HepG2 (cell line): ENCODE data around the gene TBX3. TPM values are rescaled to one million over a fixed set of nuclear protein-coding genes. Genes with fewer than 3 reads are reported as not detected.

Source experiments
- AGO1 ChIP-seq: fragments of 200-400 bp; formaldehyde crosslinking; IDR thresholded peaks from 2 replicates; pipeline ENCODE4 v1.6.1; 2017; ENCODE audit warnings: mild to moderate bottlenecking, low read depth, low read length, moderate library complexity; ENCODE audit not compliant: poor library complexity, severe bottlenecking
- CENPT ChIP-seq: sonication (generic); formaldehyde crosslinking; IDR thresholded peaks from 2 replicates; pipeline ENCODE4 v1.8.0; 2022; ENCODE audit warnings: low read depth, mild to moderate bottlenecking, moderate library complexity, missing genetic modification reagents
- DPF2 ChIP-seq: sonication (generic); formaldehyde crosslinking; IDR thresholded peaks from 2 replicates; pipeline ENCODE4 v1.4.0; 2020; ENCODE audit warnings: mild to moderate bottlenecking, low read depth, missing genetic modification reagents, borderline replicate concordance
- FOXC1 ChIP-seq: sonication (generic); formaldehyde crosslinking; IDR thresholded peaks from 2 replicates; pipeline ENCODE4 v1.8.0; 2022; ENCODE audit warnings: mild to moderate bottlenecking, missing genetic modification reagents, borderline replicate concordance
- FOXP1 ChIP-seq, 2 experiments: fragments of 450-650 bp in 1 of 2; IDR thresholded peaks; 2 replicates each; pipeline ENCODE4 v1.6.1; 2017 to 2018; ENCODE audit warnings: antibody characterized with exemption in 1 of 2
- IRF9 ChIP-seq: sonication (generic); formaldehyde crosslinking; IDR thresholded peaks from 2 replicates; pipeline ENCODE4 v1.8.0; 2022; ENCODE audit warnings: missing genetic modification reagents, mild to moderate bottlenecking, borderline replicate concordance
- ISX ChIP-seq: sonication (generic); formaldehyde crosslinking; conservative IDR thresholded peaks from 2 replicates; pipeline ENCODE4 v1.5.0; 2020; ENCODE audit warnings: missing genetic modification reagents
- SNAPC5 ChIP-seq: sonication (generic); formaldehyde crosslinking; IDR thresholded peaks from 2 replicates; pipeline ENCODE4 v1.8.1; 2023; ENCODE audit warnings: mild to moderate bottlenecking, missing genetic modification reagents, borderline replicate concordance
- SRSF9 ChIP-seq: fragments of 200-400 bp; formaldehyde crosslinking; IDR thresholded peaks from 2 replicates; pipeline ENCODE4 v1.6.1; 2018; ENCODE audit warnings: borderline replicate concordance, mild to moderate bottlenecking, low read depth, low read length; ENCODE audit not compliant: insufficient read depth, poor library complexity, severe bottlenecking
- TCF12 ChIP-seq, 2 experiments: fragments of 450-650 bp in 1 of 2; sonication (generic) in 1 of 2; formaldehyde crosslinking in 1 of 2; IDR thresholded peaks; 2 replicates each; pipeline versions ENCODE4 v1.6.1 to v1.8.0; 2017 to 2022; ENCODE audit warnings: antibody characterized with exemption in 1 of 2, mild to moderate bottlenecking in 1 of 2, missing genetic modification reagents in 1 of 2, moderate library complexity in 1 of 2
- TEAD2 ChIP-seq: sonication (generic); formaldehyde crosslinking; IDR thresholded peaks from 2 replicates; pipeline ENCODE4 v1.9.0; 2021; ENCODE audit warnings: missing genetic modification reagents
- ZNF503 ChIP-seq: sonication (generic); formaldehyde crosslinking; IDR thresholded peaks from 2 replicates; pipeline ENCODE4 v1.4.0; 2020; ENCODE audit warnings: missing genetic modification reagents
- ZNF577 ChIP-seq: sonication (generic); formaldehyde crosslinking; IDR thresholded peaks from 2 replicates; pipeline ENCODE4 v1.4.0; 2020; ENCODE audit warnings: mild to moderate bottlenecking, low read depth, missing genetic modification reagents, borderline replicate concordance
- polyA plus RNA-seq, 8 experiments: library from polyadenylated mRNA; depleted of rRNA in 3 of 8; stranded (reverse) in 7 of 8; unstranded in 1 of 8; fragments of >200 nt; fragmentation: Illumina TruSeq in 4 of 8; extraction: Trizol in 4 of 8; gene quantifications; 2 replicates each; pipeline versions ENCODE4 v1.2.1 to v1.2.3, GENCODE V29; 2011 to 2016; ENCODE audit warnings: low read depth in 4 of 8, missing spikeins in 1 of 8, mixed read lengths in 1 of 8; ENCODE audit not compliant: insufficient read depth in 1 of 8
- total RNA-seq, 5 experiments: library from RNA; depleted of rRNA; stranded (reverse); fragments of >200 nt; fragmentation: Illumina TruSeq; extraction: Trizol; gene quantifications; 2 replicates each; pipeline ENCODE4 v1.2.3, GENCODE V29; 2016; ENCODE audit warnings: low read depth in 1 of 5
- TF ChIP-seq, protein P1 (sequence below): sonication (generic); formaldehyde crosslinking; IDR thresholded peaks from 2 replicates; pipeline ENCODE4 v1.4.0; 2020; ENCODE audit warnings: mild to moderate bottlenecking, low read depth, missing genetic modification reagents
- TF ChIP-seq, protein P2 (sequence below): sonication (generic); formaldehyde crosslinking; IDR thresholded peaks from 2 replicates; pipeline ENCODE4 v1.4.0; 2020; ENCODE audit warnings: mild to moderate bottlenecking, missing genetic modification reagents

The TBX3 gene
- total and polyA plus RNA-seq, 2 of the 13 experiments (the other 11 are each of a cell fraction or from before 2014, with no cell fraction given) = 27.1 to 42.4 TPM

GRCh38 chr12:114684098-114684869 is at the start of gene TBX3 (continued):
- TF ChIP-seq, protein P1, sequence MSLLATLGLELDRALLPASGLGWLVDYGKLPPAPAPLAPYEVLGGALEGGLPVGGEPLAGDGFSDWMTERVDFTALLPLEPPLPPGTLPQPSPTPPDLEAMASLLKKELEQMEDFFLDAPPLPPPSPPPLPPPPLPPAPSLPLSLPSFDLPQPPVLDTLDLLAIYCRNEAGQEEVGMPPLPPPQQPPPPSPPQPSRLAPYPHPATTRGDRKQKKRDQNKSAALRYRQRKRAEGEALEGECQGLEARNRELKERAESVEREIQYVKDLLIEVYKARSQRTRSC (CRISPR knock-in tag) = no peak; the same call in 1 of the 2 replicates
- TF ChIP-seq TEAD2 (CRISPR knock-in tag) (no peak), FOXC1 (CRISPR knock-in tag) (peak; percentile 85; the same call in 1 of the 2 replicates), ZNF577 (CRISPR knock-in tag) (no peak), DPF2 (CRISPR knock-in tag) (no peak; the same call in 1 of the 2 replicates), TCF12 (IDR thresholded peaks at IDR 0.05) (no peak), TCF12 (CRISPR knock-in tag; IDR thresholded peaks at IDR 0.05) (peak; percentile 99), SRSF9 (no peak), IRF9 (CRISPR knock-in tag) (peak; percentile 42; the same call in 1 of the 2 replicates), FOXP1 (IDR thresholded peaks at IDR 0.05) (0 out of 2 replicates have a peak, but pooled peaks have one; percentile 53), FOXP1 (CRISPR knock-in tag; IDR thresholded peaks at IDR 0.05) (peak; percentile 72; the same call in 1 of the 2 replicates), ISX (CRISPR knock-in tag) (no peak), ZNF503 (CRISPR knock-in tag) (peak; percentile 95), SNAPC5 (peak; percentile 92), AGO1 (peak; percentile 39), CENPT (CRISPR knock-in tag) (no peak)
- TF ChIP-seq, protein P2, sequence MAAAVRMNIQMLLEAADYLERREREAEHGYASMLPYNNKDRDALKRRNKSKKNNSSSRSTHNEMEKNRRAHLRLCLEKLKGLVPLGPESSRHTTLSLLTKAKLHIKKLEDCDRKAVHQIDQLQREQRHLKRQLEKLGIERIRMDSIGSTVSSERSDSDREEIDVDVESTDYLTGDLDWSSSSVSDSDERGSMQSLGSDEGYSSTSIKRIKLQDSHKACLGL (CRISPR knock-in tag) = peak; percentile 46; the same call in 1 of the 2 replicates
